ENCODE data around the gene IFNA5. TPM values are rescaled to one million over a fixed set of nuclear protein-coding genes. Genes with fewer than 3 reads are reported as not detected.

Gene IFNA5
- not detected for total RNA-seq

GRCh38 chr9:21305213-21305612 lies at the start of gene IFNA5:
TSS of gene IFNA5 (minus strand) at chr9:21305313. CDS start at chr9:21305256, 57 bp downstream.
- Mint-ChIP-seq H3K27me3 (peaks cover 35% of the 10 kb centered on the region), H3K36me3 (ENCODE audit: low read depth) (no peaks in the 10 kb centered on the region), H3K4me1 (ENCODE audit: low read depth) (no peaks in the 10 kb centered on the region), H3K9me3 (no peaks in the 10 kb centered on the region), H3K27ac (no peak within 1 kb of the TSS), H3K4me3 (no peak within 1 kb of the TSS)
- CTCF ChIA-PET, result interaction anchor here (0.9 kb wide), 2 partner anchors 13 to 70 kb away, joined by 3 read pairs; no protein-coding TSS in a partner anchor
- intact Hi-C loops (cut with micrococcal nuclease), result no loop called here
- no peak for DNase-seq
- TF ChIP-seq CTCF (IDR thresholded peaks at IDR 0.05), result no peak
- POLR2A ChIA-PET, result no interaction called here
- ATAC-seq, result no peak

GRCh38 chr9:21350787-21351186 lies 45.7 kb upstream of the IFNA5 start, which contains the start of gene IFNA6:
TSS of gene IFNA6 (minus strand) at chr9:21350887. CDS start at chr9:21350887, 0 bp downstream.
- ChIA-PET CTCF (interaction anchor here (1.0 to 1.3 kb wide), 2 partner anchors 12 to 25 kb away, joined by 3 read pairs; no protein-coding TSS in a partner anchor), POLR2A (no interaction called here)
- Mint-ChIP-seq H3K27ac (no peak within 1 kb of the TSS), H3K4me3 (no peak within 1 kb of the TSS), H3K27me3 (peaks cover 22% of the 10 kb centered on the region), H3K9me3 (peaks cover 6% of the 10 kb centered on the region), H3K36me3 (ENCODE audit: low read depth) (peaks cover 8% of the 10 kb centered on the region), H3K4me1 (ENCODE audit: low read depth) (no peaks in the 10 kb centered on the region)
- intact Hi-C loops (cut with micrococcal nuclease), result no loop called here
- no peak for TF ChIP-seq CTCF (IDR thresholded peaks at IDR 0.05)
- no peak for ATAC-seq
- no peak for DNase-seq

- Mint-ChIP-seq H3K36me3 (ENCODE audit: low read depth) (no peaks in the 10 kb centered on the region), H3K4me3 (no peak overlapping the region), H3K9me3 (no peaks in the 10 kb centered on the region), H3K27ac (no peak overlapping the region), H3K4me1 (ENCODE audit: low read depth) (no peaks in the 10 kb centered on the region), H3K27me3 (peaks cover 30% of the 10 kb centered on the region)
- CTCF ChIA-PET, result interaction anchor here (1.2 kb wide), 1 partner anchor 90 kb away, joined by 3 read pairs; no protein-coding TSS in a partner anchor
- no peak for ATAC-seq
- intact Hi-C loops (cut with micrococcal nuclease), result no loop called here
- POLR2A ChIA-PET, result no interaction called here
- TF ChIP-seq CTCF (IDR thresholded peaks at IDR 0.05), result no peak
- no peak for DNase-seq
Observed at GRCh38 chr9:21348430-21348970, 43.4 kb upstream of the IFNA5 start.

- DNase-seq (no peak), ATAC-seq (no peak)
- Mint-ChIP-seq H3K9me3 (no peaks in the 10 kb centered on the region), H3K4me3 (no peak overlapping the region), H3K4me1 (ENCODE audit: low read depth) (peaks cover 10% of the 10 kb centered on the region), H3K27ac (no peak overlapping the region), H3K36me3 (ENCODE audit: low read depth) (no peaks in the 10 kb centered on the region), H3K27me3 (peaks cover 27% of the 10 kb centered on the region)
- POLR2A ChIA-PET, result no interaction called here
- intact Hi-C loops (cut with micrococcal nuclease), result no loop called here
- CTCF ChIA-PET, result interaction anchor here (0.6 to 1.2 kb wide), 5 partner anchors 14 to 73 kb away, joined by 3 to 6 read pairs (median 3); no protein-coding TSS in a partner anchor
- no peak for TF ChIP-seq CTCF (IDR thresholded peaks at IDR 0.05)
Observed at GRCh38 chr9:21340735-21341134, 35.6 kb upstream of the IFNA5 start.

GRCh38 chr9:21336457-21336856 lies 31.3 kb upstream of the IFNA5 start:
- no peak overlapping the region for H3K27ac Mint-ChIP-seq
- ChIA-PET POLR2A (no interaction called here), CTCF (interaction anchor here (0.8 to 1.9 kb wide), 6 partner anchors 10 to 123 kb away, joined by 3 to 6 read pairs (median 4); no protein-coding TSS in a partner anchor)

More at GRCh38 chr9:21336457-21336856, 31.3 kb upstream of the IFNA5 start:
- Mint-ChIP-seq H3K9me3 (peaks cover 2% of the 10 kb centered on the region), H3K4me1 (ENCODE audit: low read depth) (peaks cover 34% of the 10 kb centered on the region), H3K4me3 (peak overlapping the region; percentile 89), H3K36me3 (ENCODE audit: low read depth) (peaks cover 21% of the 10 kb centered on the region), H3K27me3 (peaks cover 2% of the 10 kb centered on the region)
- TF ChIP-seq CTCF (IDR thresholded peaks at IDR 0.05), result no peak
- intact Hi-C loops (cut with micrococcal nuclease), result no loop called here
- ATAC-seq (no peak), DNase-seq (no peak)
